ENCODE measurements around the gene PGP.
"Not testable (repeated sequence)": the region's sequence is repeated elsewhere in the genome, so short reads cannot be mapped to it uniquely, and the experiment has no call there.

The PGP gene

DNA sequence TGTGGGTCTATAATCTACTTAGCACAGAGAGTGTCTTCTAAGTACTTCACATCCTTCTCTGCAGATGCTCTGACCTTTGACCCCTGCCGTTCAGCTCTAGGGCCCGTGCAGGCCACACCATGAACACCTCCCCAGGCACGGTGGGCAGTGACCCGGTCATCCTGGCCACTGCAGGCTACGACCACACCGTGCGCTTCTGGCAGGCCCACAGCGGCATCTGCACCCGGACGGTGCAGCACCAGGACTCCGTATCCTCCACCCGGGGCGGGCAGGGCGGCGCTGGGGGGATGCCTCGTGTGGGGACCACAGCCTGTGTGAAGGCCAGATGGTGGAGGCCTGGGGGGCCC, 8.7 kb downstream of the PGP start:
- in situ Hi-C loops (cut with MboI; ENCODE audit: low pct_unique_long_range_greater_than_20kb, low sequenced_read_pairs) = no loop called here
- DNase-seq = no peak

DNA sequence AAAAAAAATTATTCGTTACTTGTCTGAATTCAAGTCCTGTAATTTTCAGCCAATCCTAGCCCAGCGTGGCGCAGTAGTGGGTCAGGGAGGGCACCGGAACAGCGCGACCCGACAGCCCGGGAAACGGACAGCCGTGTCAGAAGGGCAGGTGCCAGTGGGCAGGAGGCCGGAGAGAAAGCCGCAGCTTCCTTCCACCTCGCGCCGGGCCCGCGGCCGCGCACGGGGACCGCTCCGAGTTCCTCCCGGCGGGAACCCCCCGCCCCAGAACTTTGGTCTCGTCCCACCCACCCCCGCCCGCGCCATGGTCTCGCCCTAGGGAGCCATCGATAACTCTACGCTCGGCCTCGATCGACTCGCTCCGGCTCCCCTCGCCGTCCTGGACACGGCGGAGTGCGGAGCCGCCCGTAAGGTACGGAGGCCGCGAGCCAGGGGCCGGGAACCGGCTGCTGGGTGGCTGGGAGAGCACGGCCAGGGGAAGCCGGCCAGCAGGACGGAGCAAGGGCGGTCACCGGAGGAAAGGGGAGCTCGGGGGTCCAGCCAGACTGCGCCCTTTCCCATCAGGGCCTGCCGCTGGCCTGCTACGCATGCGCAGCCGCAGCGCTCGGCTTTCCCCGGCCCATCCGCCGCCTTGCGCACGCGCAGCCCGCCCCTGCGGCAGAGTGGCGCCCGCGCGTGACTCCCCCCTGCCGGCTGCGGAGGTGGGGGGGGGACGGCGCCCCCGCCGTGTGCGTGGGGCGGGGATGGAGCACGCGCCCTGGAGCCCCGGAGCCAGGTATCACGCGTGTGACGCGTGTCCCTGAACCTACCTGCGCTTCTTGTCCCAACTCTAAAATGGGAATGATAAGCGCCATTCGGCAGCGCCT, 9.3 kb downstream of the PGP start, which contains the start of gene MLST8:
Gene MLST8, plus strand, starts transcription at position 351 of the 863 bp plus-strand sequence. CDS start 632 bp downstream, outside the sequence.
- DNase-seq = peak; percentile 87
- in situ Hi-C loops (cut with MboI; ENCODE audit: low pct_unique_long_range_greater_than_20kb, low sequenced_read_pairs) = no loop called here

DNA sequence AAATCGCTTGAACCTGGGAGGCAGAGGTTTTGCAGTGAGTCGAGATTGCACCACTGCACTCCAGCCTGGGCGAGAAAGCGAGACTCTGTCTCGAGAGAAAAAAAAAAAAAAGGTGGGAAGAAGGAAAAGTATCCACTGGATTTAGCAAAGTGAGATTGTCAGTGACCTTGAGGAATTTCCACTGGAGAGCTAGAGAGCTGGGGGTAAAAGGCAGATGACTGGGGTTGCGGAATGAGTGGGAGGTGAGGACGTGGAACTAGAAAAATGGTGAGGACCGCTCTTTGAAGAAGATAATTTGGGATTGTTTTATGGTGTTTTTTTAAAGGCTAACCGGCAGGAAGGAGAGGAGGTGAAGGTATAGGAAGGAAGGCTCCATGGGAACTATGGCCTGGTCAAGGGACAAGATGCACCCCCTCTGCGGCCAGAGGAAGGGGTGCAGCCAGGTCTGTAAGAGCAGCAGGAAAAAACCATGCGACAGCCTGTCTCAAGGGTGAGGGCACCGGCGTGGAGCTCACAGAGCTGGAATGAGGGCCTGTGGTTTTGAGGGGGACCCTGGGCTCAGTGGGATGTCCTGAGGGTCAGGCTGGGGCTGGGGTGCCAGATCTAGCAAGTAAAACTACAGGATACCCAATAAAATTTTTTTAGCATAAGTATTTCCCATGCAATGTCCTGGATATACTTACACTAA, 10.1 kb downstream of the PGP start:
- no peak for DNase-seq
- in situ Hi-C loops (cut with MboI; ENCODE audit: low pct_unique_long_range_greater_than_20kb, low sequenced_read_pairs) = no loop called here

- DNase-seq; in situ Hi-C loops (cut with MboI; ENCODE audit: low pct_unique_long_range_greater_than_20kb, low sequenced_read_pairs): not testable (repeated sequence)
These were observed 11.4 kb downstream of the PGP start for GRCh38 chr16:2203119-2203688.

- DNase-seq = no peak
These were observed 14.3 kb downstream of the PGP start for GRCh38 chr16:2200313-2200712.

GRCh38 chr16:2199621-2200139, 15.0 kb downstream of the PGP start:
- in situ Hi-C loops (cut with MboI; ENCODE audit: low pct_unique_long_range_greater_than_20kb, low sequenced_read_pairs) = no loop called here
- no peak for DNase-seq

More at GRCh38 chr16:2200313-2200712, 14.3 kb downstream of the PGP start:
- in situ Hi-C loops (cut with MboI; ENCODE audit: low pct_unique_long_range_greater_than_20kb, low sequenced_read_pairs) = no loop called here

DNA sequence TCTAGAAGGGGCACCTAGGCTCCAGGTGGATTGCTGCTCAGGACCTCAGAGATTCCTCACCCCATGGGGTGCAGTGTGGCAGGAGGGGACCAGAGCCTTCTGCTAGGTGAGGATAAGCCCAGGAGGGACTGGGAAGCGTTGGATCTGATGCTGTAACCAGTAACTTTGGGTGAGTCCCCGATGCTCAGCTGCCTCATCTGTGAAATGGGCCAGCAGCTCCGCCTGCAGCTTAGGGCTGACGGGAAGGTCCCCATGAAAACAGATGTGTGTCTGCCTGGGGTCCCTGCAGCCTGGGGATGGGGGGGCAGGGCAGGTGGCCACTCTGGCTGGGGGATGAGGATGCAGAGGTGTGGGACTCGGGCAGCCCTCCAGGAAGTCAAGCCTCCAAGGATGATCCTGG, 15.5 kb downstream of the PGP start:
- no peak for DNase-seq
- in situ Hi-C loops (cut with MboI; ENCODE audit: low pct_unique_long_range_greater_than_20kb, low sequenced_read_pairs) = no loop called here

DNA sequence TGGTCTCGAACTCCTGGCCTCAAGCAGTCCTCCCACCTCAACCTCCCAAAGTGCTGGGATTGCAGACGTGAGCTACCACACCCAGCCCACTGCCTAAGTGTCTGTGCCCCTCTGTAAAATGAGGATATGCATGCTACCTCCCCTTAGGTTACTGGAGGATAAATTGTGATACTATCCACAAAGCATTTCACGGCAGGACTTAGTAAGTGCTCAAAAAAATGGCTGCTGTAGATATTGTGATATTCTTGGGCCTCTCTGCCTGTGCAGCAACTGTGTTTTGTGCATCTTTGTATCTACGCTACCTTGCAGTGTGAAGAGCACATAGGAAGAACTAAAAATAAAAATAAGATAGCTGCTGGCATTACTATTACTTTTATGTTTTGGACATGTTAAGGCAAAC, 16.4 kb downstream of the PGP start:
- no peak for DNase-seq
- in situ Hi-C loops (cut with MboI; ENCODE audit: low pct_unique_long_range_greater_than_20kb, low sequenced_read_pairs) = no loop called here

- in situ Hi-C loops (cut with MboI; ENCODE audit: low pct_unique_long_range_greater_than_20kb, low sequenced_read_pairs) = no loop called here
- no peak for DNase-seq
These were observed 16.9 kb downstream of the PGP start for GRCh38 chr16:2197765-2198164.

GRCh38 chr16:2196981-2197511, 17.6 kb downstream of the PGP start:
- DNase-seq = no peak
- in situ Hi-C loops (cut with MboI; ENCODE audit: low pct_unique_long_range_greater_than_20kb, low sequenced_read_pairs) = no loop called here

DNA sequence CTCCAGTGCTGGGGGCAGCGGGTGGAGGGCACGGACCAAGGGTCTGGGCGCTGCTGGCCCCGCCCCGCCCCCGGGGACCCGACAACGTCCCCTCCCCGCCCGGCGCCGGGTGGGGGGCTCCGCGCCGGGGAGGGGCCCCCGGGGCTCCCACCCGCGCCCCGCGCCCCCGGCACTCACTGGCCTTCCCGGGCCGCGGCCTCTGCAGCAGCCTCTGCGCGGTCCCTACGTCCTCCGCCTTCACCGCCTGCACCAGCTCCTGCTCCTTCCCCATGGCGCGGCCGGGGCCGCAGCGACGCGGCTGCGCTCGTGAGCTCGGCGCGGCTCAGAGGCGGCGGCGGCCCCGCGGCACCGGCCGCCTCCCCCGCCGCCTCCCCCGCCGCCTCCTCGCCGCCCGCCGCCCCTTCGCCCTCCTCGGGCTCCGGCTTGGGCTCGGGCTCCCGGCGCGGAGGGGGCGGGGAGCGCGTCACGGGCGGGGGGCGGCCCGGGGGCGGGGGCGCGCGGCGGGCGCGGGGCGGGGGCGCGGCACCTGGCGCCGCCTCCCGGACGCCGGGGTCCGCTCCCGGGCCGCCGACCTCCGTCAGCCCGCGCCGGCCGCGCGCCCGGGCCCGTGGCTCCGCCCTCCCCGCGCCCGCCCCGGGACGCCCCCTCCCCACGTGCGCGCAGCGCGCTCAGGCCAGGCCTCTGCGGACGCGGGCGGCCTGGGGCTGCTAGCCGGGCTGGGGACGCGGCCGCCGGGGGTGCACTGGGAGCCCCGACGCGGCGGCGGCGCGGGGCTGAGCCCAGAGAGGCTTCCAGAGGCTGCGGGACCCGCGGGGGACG, 18.3 kb downstream of the PGP start, which contains the start of gene CASKIN1:
Gene CASKIN1, minus strand, starts transcription at position 444 of the 819 bp plus-strand sequence. Its CDS starts 173 bp downstream, at position 271.
- in situ Hi-C loops (cut with MboI; ENCODE audit: low pct_unique_long_range_greater_than_20kb, low sequenced_read_pairs) = no loop called here
- DNase-seq = no peak

DNA sequence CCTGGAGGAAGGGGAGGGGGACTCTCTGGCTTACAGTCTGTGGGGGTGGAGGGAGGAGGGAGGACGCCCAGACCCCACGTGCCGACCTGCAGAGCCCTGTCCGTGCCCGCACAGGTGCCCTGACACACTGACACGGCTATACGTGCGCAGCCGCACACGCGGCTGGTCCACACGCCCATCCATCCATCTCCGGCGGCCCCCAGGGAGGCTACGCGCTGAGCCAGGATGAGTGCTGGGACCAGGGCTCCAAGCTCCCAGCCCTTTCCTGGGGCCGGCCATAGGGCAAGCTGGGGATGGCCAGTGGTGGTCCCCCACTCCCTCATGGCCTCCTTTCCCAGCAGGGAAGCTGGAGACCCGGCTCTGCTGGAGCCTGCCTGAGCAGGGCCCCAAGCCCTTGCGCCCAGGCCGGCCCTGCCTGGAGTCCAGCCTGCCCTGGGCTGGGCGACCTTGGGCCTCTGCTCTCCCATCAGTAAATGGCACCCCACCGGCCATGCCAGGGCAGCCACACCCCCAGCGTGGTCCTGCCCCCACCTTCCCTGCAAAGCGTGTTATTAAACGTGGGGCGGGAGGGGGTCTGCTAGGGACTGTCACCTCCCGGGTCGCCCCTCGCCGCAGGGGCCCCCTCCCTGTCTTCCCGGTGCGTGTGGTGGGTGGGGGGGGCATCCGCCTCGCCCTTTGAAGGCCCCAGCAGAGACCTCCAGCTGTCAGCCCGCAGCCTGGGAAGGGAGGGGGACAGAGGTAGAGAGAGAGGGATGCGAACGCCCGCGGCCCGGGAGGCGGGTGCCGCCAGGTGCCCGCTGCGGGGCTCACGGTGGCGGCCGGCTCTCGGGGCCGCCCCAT, 19.1 kb downstream of the PGP start:
- in situ Hi-C loops (cut with MboI; ENCODE audit: low pct_unique_long_range_greater_than_20kb, low sequenced_read_pairs) = no loop called here
- DNase-seq = no peak

GRCh38 chr16:2194852-2195321, 19.8 kb downstream of the PGP start:
- DNase-seq = peak; percentile 69
- in situ Hi-C loops (cut with MboI; ENCODE audit: low pct_unique_long_range_greater_than_20kb, low sequenced_read_pairs) = no loop called here

DNA sequence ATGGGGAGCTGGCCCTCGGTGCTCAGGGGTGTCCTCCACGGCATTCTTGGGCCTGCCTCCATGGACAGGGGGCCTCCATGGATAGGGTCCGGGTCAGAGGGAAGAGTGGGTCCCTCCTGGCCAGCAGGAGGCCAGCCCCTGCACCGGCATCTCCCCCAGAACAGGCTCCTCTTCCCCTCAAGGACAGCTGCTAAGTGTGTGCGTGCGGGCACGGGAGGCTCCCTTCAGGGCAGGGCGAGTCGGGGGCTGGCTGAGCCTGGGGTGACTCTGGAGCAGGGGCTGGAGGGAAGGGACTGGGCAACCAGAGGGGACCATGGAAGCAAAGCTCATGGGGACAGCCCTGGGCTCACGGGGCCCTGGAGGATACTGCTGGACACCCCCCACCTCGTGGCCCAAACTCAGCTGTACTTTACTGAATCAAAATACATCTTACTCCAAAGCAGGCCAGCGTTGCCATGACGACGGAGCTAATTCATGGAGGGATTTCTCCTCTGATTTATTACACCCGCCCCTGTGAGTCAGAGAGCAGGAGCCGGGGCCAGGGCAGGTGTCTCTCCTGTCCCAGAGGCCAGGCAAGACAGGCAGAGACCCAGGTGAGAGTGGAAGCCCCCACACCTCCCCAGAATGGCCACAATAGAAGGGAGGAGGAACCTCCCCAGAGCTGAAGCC, 20.3 kb downstream of the PGP start:
- in situ Hi-C loops (cut with MboI; ENCODE audit: low pct_unique_long_range_greater_than_20kb, low sequenced_read_pairs) = no loop called here
- DNase-seq = no peak

GRCh38 chr16:2191446-2191706, 23.3 kb downstream of the PGP start:
- DNase-seq = no peak
- in situ Hi-C loops (cut with MboI; ENCODE audit: low pct_unique_long_range_greater_than_20kb, low sequenced_read_pairs) = no loop called here

DNA sequence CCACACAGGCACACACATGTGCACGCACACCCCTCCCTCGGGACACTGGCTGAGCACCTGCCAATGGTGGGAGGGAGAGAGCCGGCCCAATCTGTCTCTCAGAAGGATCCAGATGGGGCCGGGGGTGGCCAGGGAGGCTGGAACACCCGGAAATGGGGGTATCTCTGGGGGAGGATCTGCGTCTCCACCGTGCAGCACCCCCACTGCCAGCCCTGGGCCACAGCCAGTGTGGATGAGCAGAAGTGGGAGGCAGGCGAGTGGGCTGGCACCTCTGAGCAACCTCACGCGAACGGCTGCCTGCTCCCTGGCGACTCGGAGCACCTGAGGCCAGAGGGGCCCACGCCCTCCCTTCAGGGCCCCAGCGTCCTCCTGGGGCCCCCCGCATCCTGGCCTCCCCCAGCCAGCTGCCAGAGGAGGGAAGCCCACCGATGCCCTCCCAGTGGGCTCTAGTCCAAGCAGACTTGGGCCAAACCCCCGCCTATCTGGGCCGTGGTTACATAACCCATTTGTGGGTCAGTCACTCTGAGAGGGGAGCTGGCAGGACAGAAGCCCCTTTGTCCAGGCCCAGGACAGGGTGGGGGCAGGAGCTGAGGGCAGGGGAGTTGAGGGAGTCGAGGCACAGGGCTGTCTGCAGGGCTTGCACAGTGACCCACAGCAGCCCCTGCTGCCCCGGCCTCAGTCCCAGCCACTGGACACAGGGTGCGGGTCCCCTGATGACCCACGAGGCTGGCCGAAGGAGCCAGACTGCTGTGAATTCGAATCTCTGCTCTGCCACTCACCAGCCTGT, 23.8 kb downstream of the PGP start:
- no peak for DNase-seq
- in situ Hi-C loops (cut with MboI; ENCODE audit: low pct_unique_long_range_greater_than_20kb, low sequenced_read_pairs) = no loop called here
